ENCODE data around the gene SIX2. TPM values are rescaled to one million over a fixed set of nuclear protein-coding genes. Genes with fewer than 3 reads are reported as not detected.

SIX2 gene
- total and polyA plus RNA-seq, 9 of the 15 experiments (the other 6 are each of a cell fraction or from before 2014, with no cell fraction given) = not detected

- DNase-seq (ENCODE audit: extremely low read depth in 1 of 4, low spot score in 3 of 4) (no peak), ATAC-seq (no peak), FAIRE-seq (no peak)
- no peaks in the 10 kb centered on the region; a peak in 1 of 5 replicates for H3K4me1 ChIP-seq (replicated peaks in 1 of 2; ENCODE audit: control insufficient read depth in 2 of 2, insufficient read depth in 2 of 2, low read length in 2 of 2)
- H3K9me3 ChIP-seq (replicated peaks; ENCODE audit: control insufficient read depth, insufficient read depth, low read depth, low read length) = no peaks in the 10 kb centered on the region
- no peaks in the 10 kb centered on the region for H3K79me2 ChIP-seq (ENCODE audit: control insufficient read depth, insufficient read depth, low read length)
- no peak overlapping the region for H3K4me2 ChIP-seq (ENCODE audit: insufficient read depth, low read length)
- no peak overlapping the region for H2AFZ ChIP-seq (ENCODE audit: low read depth, low read length)
- intact Hi-C loops (cut with micrococcal nuclease) = no loop called here
- H3K9me1 ChIP-seq (ENCODE audit: control insufficient read depth, insufficient read depth, low read length) = no peaks in the 10 kb centered on the region
- POLR2A ChIA-PET = interaction anchor here (1.2 kb wide), 1 partner anchor 16 kb away, joined by 5 read pairs; no protein-coding TSS in a partner anchor
- no peak overlapping the region for H3K4me3 ChIP-seq
- 0% methylated on average over 1 of the region's 1 CpG for WGBS (ENCODE audit: insufficient coverage, low coverage, missing lambda C conversion rate)
- no peak overlapping the region for H3K9ac ChIP-seq (ENCODE audit: insufficient read depth in 1 of 2, low read depth in 2 of 2, low read length in 2 of 2)
- H3K27ac ChIP-seq (ENCODE audit: extremely low read depth, low read depth, low read length) = no peak overlapping the region
- CTCF ChIA-PET (ENCODE audit: low intra/inter-chr PET ratio) = no interaction called here
- peaks cover 0 to 12% of the 10 kb centered on the region in 2 experiments; a peak in 2 of 5 replicates for H3K27me3 ChIP-seq (ENCODE audit: control insufficient read depth in 2 of 2, insufficient read depth in 2 of 2, low read length in 2 of 2)
- no TSS peak for BruUV-seq (replicated peaks)
- in situ Hi-C loops (cut with MboI) = no loop called here
- no peaks in the 10 kb centered on the region for H4K20me1 ChIP-seq (replicated peaks; ENCODE audit: control insufficient read depth, insufficient read depth, low read length)
- H3K36me3 ChIP-seq (ENCODE audit: control insufficient read depth, insufficient read depth, low read length) = no peaks in the 10 kb centered on the region
- TF ChIP-seq E2F8 (IDR thresholded peaks at IDR 0.05; ENCODE audit: low read depth, partially characterized antibody) = no peak
- TF ChIP-seq, protein P1, sequence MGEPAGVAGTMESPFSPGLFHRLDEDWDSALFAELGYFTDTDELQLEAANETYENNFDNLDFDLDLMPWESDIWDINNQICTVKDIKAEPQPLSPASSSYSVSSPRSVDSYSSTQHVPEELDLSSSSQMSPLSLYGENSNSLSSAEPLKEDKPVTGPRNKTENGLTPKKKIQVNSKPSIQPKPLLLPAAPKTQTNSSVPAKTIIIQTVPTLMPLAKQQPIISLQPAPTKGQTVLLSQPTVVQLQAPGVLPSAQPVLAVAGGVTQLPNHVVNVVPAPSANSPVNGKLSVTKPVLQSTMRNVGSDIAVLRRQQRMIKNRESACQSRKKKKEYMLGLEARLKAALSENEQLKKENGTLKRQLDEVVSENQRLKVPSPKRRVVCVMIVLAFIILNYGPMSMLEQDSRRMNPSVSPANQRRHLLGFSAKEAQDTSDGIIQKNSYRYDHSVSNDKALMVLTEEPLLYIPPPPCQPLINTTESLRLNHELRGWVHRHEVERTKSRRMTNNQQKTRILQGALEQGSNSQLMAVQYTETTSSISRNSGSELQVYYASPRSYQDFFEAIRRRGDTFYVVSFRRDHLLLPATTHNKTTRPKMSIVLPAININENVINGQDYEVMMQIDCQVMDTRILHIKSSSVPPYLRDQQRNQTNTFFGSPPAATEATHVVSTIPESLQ (CRISPR knock-in tag; IDR thresholded peaks at IDR 0.05) = no peak
- TF ChIP-seq SETDB1 (IDR thresholded peaks at IDR 0.05; ENCODE audit: low read length) = no peak
- TF ChIP-seq MTA1 (IDR thresholded peaks at IDR 0.05; ENCODE audit: borderline replicate concordance) = no peak
- no peak for TF ChIP-seq RBM22 (IDR thresholded peaks at IDR 0.05; ENCODE audit: low read depth, low read length, poor library complexity, severe bottlenecking)
- TF ChIP-seq BHLHE40 (IDR thresholded peaks at IDR 0.05; ENCODE audit: low read length) = no peak
- TF ChIP-seq MNT (conservative IDR thresholded peaks at IDR 0.05) = no peak
- no peak for TF ChIP-seq ZFP1 (CRISPR knock-in tag; IDR thresholded peaks at IDR 0.05)
- no peak for TF ChIP-seq BCOR (IDR thresholded peaks at IDR 0.05)
- TF ChIP-seq RBM39 (optimal IDR thresholded peaks at IDR 0.05; ENCODE audit: low read depth, low read length) = no peak
- no peak for TF ChIP-seq SAFB (IDR thresholded peaks at IDR 0.05; ENCODE audit: borderline replicate concordance, low read depth, low read length)
- TF ChIP-seq DMBX1 (CRISPR knock-in tag; IDR thresholded peaks at IDR 0.05; ENCODE audit: borderline replicate concordance) = no peak
- TF ChIP-seq JUNB (CRISPR knock-in tag; conservative IDR thresholded peaks at IDR 0.05) = no peak
- no peak for TF ChIP-seq LARP7 (IDR thresholded peaks at IDR 0.05)
- TF ChIP-seq, protein P2, sequence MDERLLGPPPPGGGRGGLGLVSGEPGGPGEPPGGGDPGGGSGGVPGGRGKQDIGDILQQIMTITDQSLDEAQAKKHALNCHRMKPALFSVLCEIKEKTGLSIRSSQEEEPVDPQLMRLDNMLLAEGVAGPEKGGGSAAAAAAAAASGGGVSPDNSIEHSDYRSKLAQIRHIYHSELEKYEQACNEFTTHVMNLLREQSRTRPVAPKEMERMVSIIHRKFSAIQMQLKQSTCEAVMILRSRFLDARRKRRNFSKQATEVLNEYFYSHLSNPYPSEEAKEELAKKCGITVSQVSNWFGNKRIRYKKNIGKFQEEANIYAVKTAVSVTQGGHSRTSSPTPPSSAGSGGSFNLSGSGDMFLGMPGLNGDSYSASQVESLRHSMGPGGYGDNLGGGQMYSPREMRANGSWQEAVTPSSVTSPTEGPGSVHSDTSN (CRISPR knock-in tag; IDR thresholded peaks at IDR 0.05; ENCODE audit: low read depth) = no peak
- TF ChIP-seq, protein P2 (tag; conservative IDR thresholded peaks at IDR 0.05; ENCODE audit: low read depth) = no peak
Measured at GRCh38 chr2:45028276-45028675, 19.0 kb upstream of the SIX2 start.

Data from K562 (cell line).